ENCODE measurements around the gene TENM3. TPM values are rescaled to one million over a fixed set of nuclear protein-coding genes. Genes with fewer than 3 reads are reported as not detected.

Gene TENM3
- total RNA-seq, 1 donor from 2014 or later: 44.9 TPM

- DNase-seq: no peak
Observed at GRCh38 chr4:182409271-182409670, 166.1 kb downstream of the TENM3 start.

GRCh38 chr4:182411391-182411790 lies 168.2 kb downstream of the TENM3 start:
- DNase-seq: no peak

GRCh38 chr4:182413550-182413949 lies 170.3 kb downstream of the TENM3 start:
- DNase-seq: no peak

GRCh38 chr4:182415116-182415515 lies 171.9 kb downstream of the TENM3 start:
- DNase-seq: no peak

- DNase-seq: no peak
Observed at GRCh38 chr4:182416067-182416466, 172.9 kb downstream of the TENM3 start.

GRCh38 chr4:182418054-182418734 lies 175.0 kb downstream of the TENM3 start:
- no peak for DNase-seq

GRCh38 chr4:182420189-182420588 lies 177.0 kb downstream of the TENM3 start:
- no peak for DNase-seq

GRCh38 chr4:182421753-182422152 lies 178.6 kb downstream of the TENM3 start:
- no peak for DNase-seq

- DNase-seq: no peak
Observed at GRCh38 chr4:182425302-182425701, 182.1 kb downstream of the TENM3 start.

GRCh38 chr4:182426901-182427300 lies 183.7 kb downstream of the TENM3 start:
- DNase-seq: no peak

GRCh38 chr4:182427554-182427953 lies 184.4 kb downstream of the TENM3 start:
- no peak for DNase-seq

GRCh38 chr4:182429896-182430295 lies 186.7 kb downstream of the TENM3 start:
- no peak for DNase-seq

- no peak for DNase-seq
Observed at GRCh38 chr4:182432819-182433218, 189.6 kb downstream of the TENM3 start.

GRCh38 chr4:182434720-182435119 lies 191.5 kb downstream of the TENM3 start:
- no peak for DNase-seq

- no peak for DNase-seq
Observed at GRCh38 chr4:182435401-182435800, 192.2 kb downstream of the TENM3 start.

GRCh38 chr4:182443070-182443469 lies 199.9 kb downstream of the TENM3 start:
- DNase-seq: no peak

- DNase-seq: no peak
Observed at GRCh38 chr4:182447767-182448280, 204.6 kb downstream of the TENM3 start.

GRCh38 chr4:182448281-182449151 lies 205.3 kb downstream of the TENM3 start:
- peak; percentile 70 for DNase-seq

GRCh38 chr4:182449186-182449929 lies 206.2 kb downstream of the TENM3 start:
- DNase-seq: no peak

- no peak for DNase-seq
Observed at GRCh38 chr4:182449930-182450439, 206.8 kb downstream of the TENM3 start.

- no peak for DNase-seq
Observed at GRCh38 chr4:182451441-182451840, 208.2 kb downstream of the TENM3 start.

- no peak for DNase-seq
Observed at GRCh38 chr4:182453830-182454229, 210.6 kb downstream of the TENM3 start.

All from occipital lobe (tissue), 2 donors.